B cell (primary cell): ENCODE data around the gene PLAGL2. TPM values are rescaled to one million over a fixed set of nuclear protein-coding genes. Genes with fewer than 3 reads are reported as not detected.

Experiments
- ATAC-seq: fragments of 200-7000 bp; cut with Tn5 transposase; one replicate; pipeline ENCODE4 v1.10.0; 2021; ENCODE audit warnings: low read depth, mild to moderate bottlenecking, moderate number of reproducible peaks, moderate library complexity
- CTCF ChIA-PET: fragments of 350-600 bp; sonication (Branson Sonifier 250); formaldehyde crosslinking; loops from one replicate; lab custom pipeline; 2021; ENCODE audit warnings: antibody characterized with exemption, inconsistent platforms; lab: Charles Lee
- POLR2A ChIA-PET: fragments of 350-600 bp; sonication (Branson Sonifier 250); formaldehyde crosslinking; loops from one replicate; lab custom pipeline; 2021; ENCODE audit warnings: antibody characterized with exemption; lab: Charles Lee
- DNase-seq: peaks from one replicate; pipeline ENCODE4 v3.0.0; 2013
- H2AFZ ChIP-seq: 2 replicates; pipeline ENCODE4 v1.6.1; 2012; ENCODE audit warnings: mild to moderate bottlenecking, low read depth, low read length; ENCODE audit not compliant: insufficient read depth, poor library complexity, severe bottlenecking
- H3K27ac ChIP-seq, 2 donors: 1 replicate in 1 of 2; 2 replicates in 1 of 2; pipeline ENCODE4 v1.5.1; 2012 to 2013; ENCODE audit warnings: low read length in 2 of 2, mild to moderate bottlenecking in 2 of 2, moderate library complexity in 1 of 2
- H3K27me3 ChIP-seq, 4 experiments: fragments of 200-600 bp in 1 of 4; sonication (generic) in 1 of 4; replicated peaks in 1 of 4; 1 replicate in 2 of 4; 2 replicates in 2 of 4; pipeline versions ENCODE4 v1.6.1 to v1.7.0; 2013 to 2016; ENCODE audit warnings: low read length in 3 of 4, mild to moderate bottlenecking in 2 of 4, mixed read lengths in 1 of 4, moderate library complexity in 1 of 4; ENCODE audit not compliant: insufficient read depth in 4 of 4, control insufficient read depth in 3 of 4; ENCODE audit errors: control extremely low read depth in 1 of 4
- H3K36me3 ChIP-seq, 2 experiments: replicated peaks in 1 of 2; 1 replicate in 1 of 2; 2 replicates in 1 of 2; pipeline versions ENCODE4 v1.6.1 to v1.7.1; 2013; ENCODE audit warnings: low read length in 1 of 2; ENCODE audit not compliant: insufficient read depth in 2 of 2, control insufficient read depth in 1 of 2; ENCODE audit errors: control extremely low read depth in 1 of 2, extremely low read depth in 1 of 2
- H3K4me1 ChIP-seq, 2 donors: fragments of 200-600 bp in 1 of 2; sonication (generic) in 1 of 2; 1 replicate in 1 of 2; 2 replicates in 1 of 2; pipeline versions ENCODE4 v1.5.1 to v1.6.1; 2013 to 2017; ENCODE audit warnings: low read length in 2 of 2; ENCODE audit not compliant: control insufficient read depth in 2 of 2, insufficient read depth in 2 of 2
- H3K4me2 ChIP-seq: replicated peaks from 2 replicates; pipeline ENCODE3; 2012; ENCODE audit warnings: mild to moderate bottlenecking, low read depth, low read length; ENCODE audit not compliant: poor library complexity, severe bottlenecking
- H3K4me3 ChIP-seq, 5 experiments: fragments of 200-600 bp in 1 of 5; sonication (generic) in 1 of 5; 1 replicate in 3 of 5; 2 replicates in 2 of 5; pipeline versions ENCODE4 v1.5.1 to v1.7.0; 2011 to 2016; ENCODE audit warnings: low read length in 4 of 5, mild to moderate bottlenecking in 4 of 5, low read depth in 2 of 5, control low read depth in 1 of 5, moderate library complexity in 1 of 5; ENCODE audit not compliant: insufficient read depth in 1 of 5; ENCODE audit errors: control extremely low read depth in 1 of 5, extremely low read depth in 1 of 5
- H3K79me2 ChIP-seq: fragments of 200-600 bp; sonication (generic); one replicate; pipeline ENCODE4 v1.6.0; 2016; ENCODE audit warnings: low read length; ENCODE audit not compliant: control insufficient read depth, insufficient read depth
- H3K9ac ChIP-seq: fragments of 200-600 bp; sonication (generic); 2 replicates; pipeline ENCODE4 v1.6.1; 2017; ENCODE audit warnings: mild to moderate bottlenecking, low read length, moderate library complexity
- H3K9me3 ChIP-seq, 3 donors: one replicate each; pipeline versions ENCODE4 v1.6.1 to v1.7.1; 2013; ENCODE audit warnings: low read length in 2 of 3; ENCODE audit not compliant: control insufficient read depth in 2 of 3, insufficient read depth in 1 of 3; ENCODE audit errors: control extremely low read depth in 1 of 3
- H4K20me1 ChIP-seq: 2 replicates; pipeline ENCODE4 v1.6.0; 2012; ENCODE audit warnings: mild to moderate bottlenecking, low read length; ENCODE audit not compliant: insufficient read depth, control insufficient read depth, poor library complexity, severe bottlenecking
- H3K27ac Mint-ChIP-seq: one replicate; pipeline ENCODE4 v1.8.0; 2021; ENCODE audit warnings: mixed read lengths
- H3K27me3 Mint-ChIP-seq: one replicate; pipeline ENCODE4 v1.8.0; 2021; ENCODE audit warnings: mixed read lengths
- H3K4me1 Mint-ChIP-seq: one replicate; pipeline ENCODE4 v1.8.0; 2021; ENCODE audit warnings: mixed read lengths
- H3K4me3 Mint-ChIP-seq: one replicate; pipeline ENCODE4 v1.8.0; 2021; ENCODE audit warnings: mixed read lengths
- H3K9me3 Mint-ChIP-seq: one replicate; pipeline ENCODE4 v1.8.0; 2022; ENCODE audit warnings: mixed read lengths; ENCODE audit not compliant: insufficient read depth
- EZH2 ChIP-seq: IDR thresholded peaks from 2 replicates; pipeline ENCODE4 v1.6.1; 2012; ENCODE audit warnings: borderline replicate concordance, low read depth, mild to moderate bottlenecking, moderate library complexity, low read length; ENCODE audit not compliant: insufficient read depth, poor library complexity, severe bottlenecking
- WGBS: methylation state at CpG from one replicate; pipeline ENCODE4 v1.1.5; 2013; ENCODE audit warnings: missing lambda C conversion rate; ENCODE audit not compliant: insufficient coverage; 5-methylcytosine and 5-hydroxymethylcytosine counted together
- intact Hi-C: fragments of 100-400 bp; cut with micrococcal nuclease; formaldehyde crosslinking; loops from one replicate; pipeline ENCODE4 v1.10.0; 2022
- polyA plus RNA-seq: library from polyadenylated mRNA; depleted of rRNA; stranded (reverse); fragments of >200 nt; gene quantifications from 2 replicates; pipeline ENCODE4 v1.2.3, GENCODE V29; 2012
- total RNA-seq, 2 donors: library from RNA; stranded (reverse); fragments of 120-200 nt in 1 of 2; gene quantifications; 1 replicate in 1 of 2; 2 replicates in 1 of 2; pipeline versions ENCODE4 v1.2.3 to v1.2.4, GENCODE V29; 2013 to 2022
- TF ChIP-seq, protein P1 (sequence below): fragments of 200-600 bp; IDR thresholded peaks from one replicate; pipeline ENCODE4 v1.8.0; 2022; ENCODE audit warnings: antibody characterized with exemption, mild to moderate bottlenecking

PLAGL2 gene
- total and polyA plus RNA-seq, 2 donors (not counting 1 experiment from before 2014, with no cell fraction given): 4.4 to 18.4 TPM

GRCh38 chr20:32168184-32168910 is 39.2 kb downstream of the PLAGL2 start:
- H3K4me3 Mint-ChIP-seq: no peak overlapping the region
- POLR2A ChIA-PET: interaction anchor here (0.6 kb wide), 1 partner anchor 460 kb away, joined by 5 read pairs; no protein-coding TSS in a partner anchor
- Histone ChIP-seq H3K4me2 (no peak overlapping the region), H3K4me1 (no peaks in the 10 kb centered on the region), H3K9me3 (no peaks in the 10 kb centered on the region), H3K4me3 (no peak overlapping the region), H3K27ac (no peak overlapping the region), H3K27me3 (no peaks in the 10 kb centered on the region), H3K9ac (no peak overlapping the region), H2AFZ (no peak overlapping the region), H3K36me3 (peaks cover 0 to 19% of the 10 kb centered on the region in 2 experiments), H4K20me1 (no peaks in the 10 kb centered on the region), H3K79me2 (no peaks in the 10 kb centered on the region)
- DNase-seq (no peak), ATAC-seq (no peak)
- no peaks in the 10 kb centered on the region for H3K4me1 Mint-ChIP-seq
- intact Hi-C loops: no loop called here
- H3K27me3 Mint-ChIP-seq: no peaks in the 10 kb centered on the region
- 80% methylated on average over 1 of the region's 2 CpGs for WGBS
- CTCF ChIA-PET: no interaction called here
- H3K27ac Mint-ChIP-seq: no peak overlapping the region
- H3K9me3 Mint-ChIP-seq: no peaks in the 10 kb centered on the region
- TF ChIP-seq EZH2: no peak
- TF ChIP-seq, protein P1, sequence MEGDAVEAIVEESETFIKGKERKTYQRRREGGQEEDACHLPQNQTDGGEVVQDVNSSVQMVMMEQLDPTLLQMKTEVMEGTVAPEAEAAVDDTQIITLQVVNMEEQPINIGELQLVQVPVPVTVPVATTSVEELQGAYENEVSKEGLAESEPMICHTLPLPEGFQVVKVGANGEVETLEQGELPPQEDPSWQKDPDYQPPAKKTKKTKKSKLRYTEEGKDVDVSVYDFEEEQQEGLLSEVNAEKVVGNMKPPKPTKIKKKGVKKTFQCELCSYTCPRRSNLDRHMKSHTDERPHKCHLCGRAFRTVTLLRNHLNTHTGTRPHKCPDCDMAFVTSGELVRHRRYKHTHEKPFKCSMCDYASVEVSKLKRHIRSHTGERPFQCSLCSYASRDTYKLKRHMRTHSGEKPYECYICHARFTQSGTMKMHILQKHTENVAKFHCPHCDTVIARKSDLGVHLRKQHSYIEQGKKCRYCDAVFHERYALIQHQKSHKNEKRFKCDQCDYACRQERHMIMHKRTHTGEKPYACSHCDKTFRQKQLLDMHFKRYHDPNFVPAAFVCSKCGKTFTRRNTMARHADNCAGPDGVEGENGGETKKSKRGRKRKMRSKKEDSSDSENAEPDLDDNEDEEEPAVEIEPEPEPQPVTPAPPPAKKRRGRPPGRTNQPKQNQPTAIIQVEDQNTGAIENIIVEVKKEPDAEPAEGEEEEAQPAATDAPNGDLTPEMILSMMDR: no peak

DNA sequence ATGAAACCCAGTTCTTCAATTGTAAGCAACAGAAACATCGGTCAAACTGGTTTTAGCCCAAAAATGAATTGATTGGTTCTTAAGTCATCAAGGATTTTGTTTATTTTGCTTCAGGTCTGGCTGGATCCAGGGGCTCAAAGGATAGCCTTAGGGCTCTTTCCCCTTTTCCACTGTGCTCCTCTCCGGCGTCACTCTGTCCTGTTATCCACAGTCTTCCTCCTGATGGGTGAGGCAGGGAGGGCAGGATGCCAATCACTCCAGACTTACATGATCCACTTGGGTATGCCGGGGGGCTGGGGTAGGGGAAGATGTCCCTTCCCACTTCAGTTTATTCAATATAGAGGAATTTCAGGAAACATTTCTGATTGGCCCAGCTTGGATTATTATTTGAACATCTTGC is 40.0 kb downstream of the PLAGL2 start:
- Mint-ChIP-seq H3K4me3 (no peak overlapping the region), H3K4me1 (no peaks in the 10 kb centered on the region), H3K27ac (no peak overlapping the region), H3K27me3 (no peaks in the 10 kb centered on the region), H3K9me3 (no peaks in the 10 kb centered on the region)
- Histone ChIP-seq H3K9ac (no peak overlapping the region), H4K20me1 (no peaks in the 10 kb centered on the region), H3K4me2 (no peak overlapping the region), H3K9me3 (no peaks in the 10 kb centered on the region), H3K4me3 (no peak overlapping the region), H3K36me3 (peaks cover 0 to 23% of the 10 kb centered on the region in 2 experiments), H2AFZ (no peak overlapping the region), H3K27me3 (no peaks in the 10 kb centered on the region), H3K27ac (no peak overlapping the region), H3K79me2 (no peaks in the 10 kb centered on the region), H3K4me1 (no peaks in the 10 kb centered on the region)
- DNase-seq (no peak), ATAC-seq (no peak)
- TF ChIP-seq EZH2: no peak
- TF ChIP-seq, protein P1: no peak
- WGBS: 100% methylated on average over 1 of the region's 4 CpGs
- intact Hi-C loops: no loop called here
- ChIA-PET CTCF (no interaction called here), POLR2A (interaction anchor here (0.6 kb wide), 1 partner anchor 461 kb away, joined by 5 read pairs; no protein-coding TSS in a partner anchor)
